HG03108 (cell line): ENCODE data around the gene EPPIN.
"Not testable (repeated sequence)": the region's sequence is repeated elsewhere in the genome, so short reads cannot be mapped to it uniquely, and the experiment has no call there.

Experiments used
- ATAC-seq: cut with Tn5 transposase; IDR thresholded peaks from one replicate; pipeline ENCODE4 v1.9.1; 2021; ENCODE audit warnings: moderate library complexity; ENCODE audit not compliant: unreplicated experiment

EPPIN gene

DNA sequence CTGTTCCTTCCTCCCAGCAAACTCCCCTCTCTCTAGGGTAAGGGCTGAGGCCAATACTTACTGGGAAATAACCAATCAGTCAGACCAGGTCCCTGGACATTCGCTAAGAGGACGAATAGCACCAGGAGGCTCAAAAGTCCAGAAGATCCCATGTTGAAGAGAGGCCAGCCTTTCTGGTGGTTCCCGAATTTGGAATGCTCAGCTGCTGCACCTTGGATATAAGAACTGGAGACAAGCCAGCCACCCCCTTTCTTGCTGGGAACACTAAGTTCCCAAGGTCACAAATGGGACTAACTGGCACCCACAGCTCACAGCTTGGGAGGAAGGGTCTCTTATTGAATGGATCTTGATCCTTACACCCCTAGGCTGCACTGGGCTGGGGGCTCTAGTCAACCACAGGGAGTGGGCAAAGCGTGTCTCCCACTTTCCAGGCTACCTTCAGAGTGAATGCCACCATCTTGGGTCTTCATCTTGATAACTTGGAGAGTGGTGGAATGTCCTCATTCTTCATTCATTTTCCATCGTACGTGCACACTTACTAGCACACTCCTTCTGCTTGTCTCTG lies at the start of gene EPPIN:
Gene EPPIN, minus strand, starts transcription at position 196 of the 565 bp plus-strand sequence. Its CDS starts 44 bp downstream, at position 152.
- no peak for ATAC-seq

DNA sequence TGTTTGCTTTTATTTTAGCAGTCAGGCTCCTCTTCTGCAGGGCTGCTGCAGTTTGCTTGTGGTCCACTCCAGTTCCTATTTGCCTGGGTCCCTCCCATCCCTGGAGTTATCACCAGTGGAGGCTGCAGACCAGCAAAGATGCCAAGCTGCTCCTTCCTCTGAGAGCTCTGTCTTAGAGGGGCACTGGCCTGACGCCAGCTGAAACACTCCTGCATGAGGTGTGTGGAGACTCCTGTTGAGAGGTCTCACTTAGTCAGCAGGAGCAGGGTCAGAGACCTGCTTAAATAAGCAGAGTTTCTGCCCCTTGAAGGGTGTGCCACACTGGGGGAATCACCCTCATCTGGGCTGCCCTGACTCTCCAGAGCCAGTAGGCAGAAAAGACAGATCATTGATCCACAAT lies 48.0 kb upstream of the EPPIN start:
- no peak for ATAC-seq

DNA sequence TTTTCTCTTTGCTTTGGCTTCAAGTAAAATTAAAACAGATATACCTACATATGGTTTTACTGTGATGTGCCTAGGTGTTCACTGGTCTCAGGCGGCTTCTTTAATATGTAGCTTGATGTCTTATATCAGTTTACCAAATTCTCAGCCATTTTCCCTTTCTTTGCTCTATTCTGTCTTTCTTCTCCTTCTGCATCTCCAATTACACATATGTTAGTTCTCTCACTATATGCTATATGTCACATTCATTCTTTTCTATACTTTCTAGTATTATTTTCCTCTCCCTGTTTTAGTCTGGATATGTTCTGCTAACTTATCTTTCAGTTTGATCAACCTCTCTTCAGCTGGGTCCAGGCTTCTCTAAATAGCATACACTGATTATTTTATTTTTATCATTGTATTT lies 46.3 kb upstream of the EPPIN start:
- ATAC-seq: no peak

DNA sequence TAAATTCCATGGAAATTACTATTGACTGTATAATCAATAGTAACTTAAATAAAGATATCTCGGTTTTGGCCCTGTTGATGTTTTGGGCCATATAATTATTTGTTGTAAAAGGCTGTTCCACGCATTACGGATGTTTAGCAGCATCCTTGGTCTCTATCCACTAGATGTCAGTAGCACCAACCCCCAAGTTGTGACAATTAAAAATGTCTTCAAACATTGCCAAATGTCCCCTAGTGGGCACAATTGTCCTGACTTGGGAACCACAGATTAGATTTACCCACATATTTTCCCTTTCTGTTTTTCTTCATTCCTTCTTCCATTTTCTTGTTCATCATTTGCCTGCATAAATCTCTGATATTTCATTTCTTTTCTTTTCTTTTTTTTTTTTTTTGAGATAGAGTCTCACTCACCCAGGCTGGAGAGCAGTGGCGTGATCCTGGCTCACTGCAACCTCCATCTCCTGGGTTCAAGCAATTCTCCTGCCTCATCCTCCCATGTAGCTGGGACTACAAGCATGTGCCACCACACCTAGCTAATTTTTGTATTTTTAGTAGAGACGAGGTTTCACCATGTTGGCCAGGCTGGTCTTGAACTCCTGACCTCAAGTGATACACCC lies 45.5 kb upstream of the EPPIN start:
- no peak for ATAC-seq

DNA sequence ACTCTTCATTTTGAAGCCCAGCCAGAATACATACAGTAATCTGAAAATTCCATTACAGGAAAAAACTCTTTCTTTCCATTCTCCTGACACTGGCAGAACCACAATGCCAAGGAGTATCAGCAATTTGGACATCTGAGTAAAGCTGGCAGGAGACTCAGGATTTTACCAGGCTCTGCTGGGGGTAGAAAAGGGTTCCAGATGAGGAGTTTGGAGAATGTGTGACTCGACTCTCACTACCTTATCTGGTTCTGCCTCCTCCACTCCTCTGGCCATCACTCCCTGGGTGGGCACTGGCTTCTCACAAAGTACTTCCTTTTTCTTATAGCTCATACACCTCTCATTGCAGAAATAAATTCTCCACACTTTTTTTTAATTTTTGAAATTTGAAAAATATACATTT lies 42.5 kb upstream of the EPPIN start:
- no peak for ATAC-seq

DNA sequence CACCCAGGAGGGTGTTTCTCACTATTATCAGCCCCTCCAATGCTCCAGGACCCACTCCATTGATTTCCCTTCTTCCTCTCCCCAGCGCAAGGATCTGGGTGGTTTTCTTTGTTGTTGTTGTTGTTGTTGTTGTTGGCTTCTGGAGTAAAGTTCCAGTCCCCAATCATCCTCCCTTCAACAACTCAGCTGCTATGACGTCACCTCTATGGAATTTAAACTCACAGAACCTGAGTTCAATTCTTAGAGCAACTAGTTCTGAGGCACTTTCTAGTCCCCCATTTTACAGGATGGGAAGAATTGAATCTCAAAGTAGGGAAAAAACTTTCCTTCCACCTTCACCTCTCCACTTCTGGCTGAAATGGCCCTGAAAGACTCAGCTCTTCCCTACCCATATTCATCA lies 41.6 kb upstream of the EPPIN start:
- no peak for ATAC-seq

DNA sequence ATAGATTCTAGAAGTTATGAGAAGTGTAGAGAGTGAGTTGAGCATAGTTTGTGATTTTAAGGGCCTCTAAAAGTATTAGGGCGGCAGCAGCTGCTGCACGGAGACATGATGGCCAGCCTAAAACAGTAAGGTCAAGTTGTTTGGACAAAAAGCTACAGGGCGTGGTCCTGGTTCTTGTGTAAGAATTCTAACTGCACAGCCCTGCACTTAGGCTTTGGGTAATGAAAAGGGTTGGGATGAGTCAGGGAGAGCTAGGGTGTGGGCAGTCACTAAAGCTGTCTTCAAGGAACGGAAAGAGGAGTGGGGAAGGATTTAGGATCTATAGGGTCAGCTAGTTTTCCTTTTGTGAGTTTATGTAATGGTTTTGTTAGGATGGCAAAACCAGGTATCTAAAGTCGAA lies 38.8 kb upstream of the EPPIN start:
- not testable (repeated sequence) for ATAC-seq

DNA sequence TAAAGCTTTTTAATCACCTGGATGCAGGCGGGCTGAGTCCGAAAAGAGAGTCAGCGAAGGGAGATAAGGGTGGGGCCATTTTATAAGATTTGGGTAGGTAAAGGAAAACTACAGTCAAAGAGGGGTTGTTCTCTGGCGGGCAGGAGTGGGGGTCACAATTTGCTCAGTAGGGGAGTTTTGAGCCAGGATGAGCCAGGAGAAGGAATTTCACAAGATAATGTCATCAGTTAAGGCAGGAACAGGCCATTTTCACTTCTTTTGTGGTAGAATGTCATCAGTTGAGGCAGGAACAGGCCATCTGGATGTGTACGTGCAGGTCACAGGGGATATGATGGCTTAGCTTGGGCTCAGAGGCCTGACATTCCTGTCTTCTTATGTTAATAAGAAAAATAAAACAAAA lies 37.1 kb upstream of the EPPIN start:
- not testable (repeated sequence) for ATAC-seq

DNA sequence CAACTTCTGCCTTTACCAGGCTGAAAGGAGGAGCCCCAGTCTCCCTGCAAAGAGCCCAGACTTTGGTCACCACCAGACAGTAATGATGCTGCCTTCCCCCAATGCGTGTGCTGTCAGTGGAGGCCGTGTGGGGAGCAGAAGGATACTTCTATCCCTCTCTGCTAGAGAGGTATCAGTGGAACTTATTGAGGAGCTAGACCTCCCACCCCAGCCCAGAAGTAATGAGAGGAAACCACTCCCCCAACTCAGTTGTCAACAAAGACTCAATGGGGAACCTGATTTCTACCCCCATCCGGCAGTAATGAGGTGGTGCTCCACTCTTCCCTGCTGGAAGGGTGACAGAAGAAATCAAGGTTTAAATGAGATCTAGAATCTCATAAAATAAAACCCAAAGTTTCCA lies 36.3 kb upstream of the EPPIN start:
- ATAC-seq: no peak

DNA sequence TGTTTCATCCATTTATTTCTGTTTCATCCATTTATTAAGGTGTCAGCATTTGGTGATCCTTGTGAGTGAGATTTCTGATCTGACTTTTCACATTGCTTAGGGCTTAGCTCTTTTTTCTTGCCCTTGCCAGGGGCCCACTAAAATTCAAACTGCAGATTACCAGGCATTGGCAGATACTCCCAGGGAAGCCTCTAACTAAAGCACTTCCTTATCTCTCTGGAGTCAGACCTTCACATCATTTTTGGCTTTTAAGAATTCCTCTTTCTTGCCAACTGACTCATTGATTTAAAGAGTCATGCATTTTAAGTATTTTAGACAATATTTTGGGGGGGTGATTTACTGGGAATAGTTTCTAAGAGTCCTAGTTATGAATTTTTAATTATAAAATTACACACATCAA lies 34.5 kb upstream of the EPPIN start:
- no peak for ATAC-seq

DNA sequence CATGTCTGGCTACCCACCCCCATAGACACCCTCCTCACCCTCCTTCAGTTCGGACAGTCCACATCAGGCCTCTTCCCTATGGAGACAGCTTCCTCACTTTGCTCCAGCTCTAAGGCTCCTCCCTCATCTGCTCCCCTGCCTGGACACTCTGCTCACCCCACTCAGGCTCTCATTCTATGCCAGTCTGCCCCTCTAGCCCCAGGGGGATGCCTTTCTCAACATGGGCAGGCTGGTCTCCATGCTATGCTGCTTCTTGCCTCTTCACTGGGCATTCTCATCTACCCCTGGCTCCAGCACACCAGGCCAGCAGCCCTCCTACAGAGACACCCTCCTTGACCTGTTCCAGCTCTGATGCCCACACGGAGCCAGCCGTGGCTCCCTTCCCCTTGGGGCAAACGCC lies 32.0 kb upstream of the EPPIN start, which contains the start of gene WFDC8:
Gene WFDC8, minus strand, starts transcription at position 101 of the 400 bp plus-strand sequence. Its CDS starts 37 bp downstream, at position 64.
- ATAC-seq: no peak

DNA sequence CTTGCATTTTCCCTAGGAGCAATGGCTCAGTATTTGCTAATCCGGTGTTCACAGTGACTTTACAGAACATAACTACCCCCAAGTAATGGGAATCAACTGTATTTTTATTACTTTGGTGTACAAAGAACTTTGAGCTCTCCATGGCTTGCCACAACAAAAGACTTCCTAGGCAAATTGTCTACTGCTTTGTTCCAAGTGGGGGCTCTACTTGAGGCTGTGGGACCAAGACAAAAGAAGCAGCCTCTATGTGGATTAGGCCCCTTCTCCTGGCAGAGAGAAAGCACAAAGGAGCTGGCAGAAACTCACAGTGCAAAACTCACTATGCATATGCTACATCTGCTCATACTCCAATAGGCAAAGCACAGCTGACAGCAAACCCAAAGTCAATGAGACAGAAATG lies 31.0 kb upstream of the EPPIN start:
- no peak for ATAC-seq

DNA sequence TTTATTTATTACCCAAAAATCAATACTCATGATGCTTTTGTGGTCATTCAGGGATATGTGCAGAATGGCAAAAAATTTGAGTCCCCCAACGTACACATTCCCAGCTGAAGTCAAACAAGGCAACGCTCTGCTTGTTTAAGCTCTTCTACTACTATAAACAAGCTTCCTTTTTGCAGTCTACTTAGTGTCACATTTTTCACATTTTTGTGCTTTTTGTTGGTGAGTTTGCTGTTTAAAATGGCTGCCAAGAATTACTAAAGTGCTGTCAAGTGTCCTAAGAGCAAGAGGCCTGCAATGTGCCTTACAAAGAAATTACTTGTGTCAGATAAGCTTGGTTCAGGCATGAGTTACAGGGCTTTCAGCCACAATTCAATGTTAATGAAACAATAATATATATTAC lies 29.8 kb upstream of the EPPIN start:
- no peak for ATAC-seq

DNA sequence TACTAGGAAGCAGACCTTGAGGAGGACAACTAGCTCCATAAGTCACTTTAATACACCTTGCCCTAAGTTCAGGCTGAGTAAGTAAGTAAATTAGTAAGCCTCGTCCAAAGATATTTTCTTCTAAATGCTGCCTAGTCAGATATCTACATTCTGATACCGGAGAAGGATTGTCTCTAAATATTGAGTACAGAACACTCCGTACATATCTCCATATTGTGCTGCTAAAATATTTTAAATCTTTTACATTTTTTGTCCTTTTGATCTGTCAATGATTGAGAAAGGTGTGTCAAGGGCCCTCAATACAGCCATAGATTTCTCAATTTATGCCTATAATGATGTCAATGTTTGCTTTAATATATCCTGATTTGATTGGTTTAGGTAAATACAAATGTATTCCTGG lies 28.7 kb upstream of the EPPIN start:
- ATAC-seq: no peak

DNA sequence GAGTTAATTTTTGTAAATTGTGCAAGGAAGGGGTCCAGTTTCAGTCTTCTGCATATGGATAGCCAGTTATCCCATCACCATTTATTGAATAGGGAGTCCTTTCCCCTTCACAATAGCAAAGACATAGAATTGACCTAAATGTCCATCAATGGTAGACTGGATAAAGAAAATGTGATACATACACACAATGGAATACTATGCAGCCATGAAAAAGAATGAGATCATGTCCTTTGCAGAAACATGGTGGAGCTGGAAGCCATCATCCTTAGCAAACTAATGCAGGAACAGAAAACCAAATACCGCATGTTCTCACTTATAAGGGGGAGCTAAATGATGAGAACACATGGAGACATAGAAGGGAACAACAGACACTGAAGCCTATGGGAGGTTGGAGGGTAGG lies 22.4 kb upstream of the EPPIN start:
- ATAC-seq: not testable (repeated sequence)

DNA sequence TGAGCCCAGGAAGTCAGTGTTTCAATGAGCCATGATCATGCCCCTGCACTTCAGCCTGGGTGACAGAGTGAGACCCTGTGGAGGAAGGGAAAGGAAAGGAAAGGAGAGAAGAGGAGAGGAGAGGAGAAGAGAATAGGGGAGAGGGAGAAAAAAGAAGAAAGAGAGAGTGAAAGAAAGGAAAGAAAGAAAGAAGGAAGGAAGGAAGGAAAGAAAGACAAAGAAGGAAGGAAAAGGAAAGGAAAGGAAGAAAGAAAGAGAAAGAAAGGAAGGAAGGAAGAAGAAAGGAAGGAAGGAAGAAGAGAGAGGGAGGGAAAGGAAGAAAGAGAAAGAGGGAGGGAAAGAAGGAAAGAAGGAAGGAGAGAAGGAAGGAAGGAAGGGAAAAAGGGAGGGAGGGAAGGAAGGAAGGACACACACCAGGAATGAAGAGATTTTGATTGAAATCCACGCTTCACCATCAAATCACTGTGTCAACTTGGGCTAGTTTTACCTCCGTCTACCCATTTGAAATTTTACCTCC lies 17.6 kb upstream of the EPPIN start:
- no peak for ATAC-seq

DNA sequence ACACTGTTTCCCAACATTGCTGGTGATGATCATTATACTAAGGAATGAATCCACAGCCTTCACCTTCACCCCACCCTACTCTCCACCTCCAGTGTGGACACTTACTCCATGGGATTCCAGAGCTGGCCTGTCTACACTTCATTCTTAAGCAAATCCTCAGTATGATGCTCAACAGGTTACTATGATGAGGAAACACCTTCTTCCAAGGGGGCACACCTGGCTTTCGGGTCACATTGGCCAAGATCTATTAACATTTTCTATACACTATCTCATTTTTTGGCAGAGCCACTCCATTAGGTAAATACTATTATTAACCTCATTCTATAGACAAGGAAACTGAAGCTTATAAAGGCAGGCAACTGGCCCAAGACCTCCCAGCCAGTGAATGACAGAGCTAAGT lies 8.0 kb upstream of the EPPIN start:
- ATAC-seq: no peak

DNA sequence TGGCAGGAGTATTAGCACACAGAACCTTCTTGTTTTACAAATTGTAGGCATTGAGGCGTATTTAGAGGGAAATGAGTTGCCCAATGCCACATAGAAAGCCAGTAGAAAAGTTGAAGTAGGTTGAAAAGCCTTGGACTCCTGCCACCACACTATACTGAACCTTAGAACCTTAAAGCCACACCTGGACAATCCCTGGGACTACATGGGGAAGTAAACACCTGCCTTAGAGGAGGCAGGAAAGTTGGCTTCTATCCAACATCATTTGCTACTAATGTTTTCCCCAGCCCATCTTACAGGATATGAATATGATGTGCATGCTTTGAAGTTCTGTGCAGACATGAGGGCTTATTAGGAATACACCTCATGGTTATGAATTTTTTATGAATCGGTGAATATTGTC lies 5.3 kb upstream of the EPPIN start:
- no peak for ATAC-seq

DNA sequence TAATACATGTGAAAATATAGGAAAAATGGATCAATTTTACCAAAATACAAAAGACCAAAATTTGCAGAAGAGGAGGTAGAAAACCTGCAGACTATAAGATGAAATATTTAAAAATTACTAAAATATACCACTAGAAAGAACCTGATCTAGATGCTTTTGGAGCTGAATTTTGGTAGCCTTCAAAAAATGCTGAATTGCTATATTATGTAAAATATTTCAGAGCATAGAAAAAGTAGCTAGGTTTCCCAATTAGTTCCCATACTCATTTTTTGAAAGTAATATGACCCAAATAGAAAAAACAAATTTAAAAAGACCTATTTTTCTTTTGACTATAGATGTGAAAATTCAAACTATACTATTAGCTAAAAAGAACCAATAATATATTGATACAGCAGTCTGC lies 3.6 kb upstream of the EPPIN start:
- ATAC-seq: no peak

DNA sequence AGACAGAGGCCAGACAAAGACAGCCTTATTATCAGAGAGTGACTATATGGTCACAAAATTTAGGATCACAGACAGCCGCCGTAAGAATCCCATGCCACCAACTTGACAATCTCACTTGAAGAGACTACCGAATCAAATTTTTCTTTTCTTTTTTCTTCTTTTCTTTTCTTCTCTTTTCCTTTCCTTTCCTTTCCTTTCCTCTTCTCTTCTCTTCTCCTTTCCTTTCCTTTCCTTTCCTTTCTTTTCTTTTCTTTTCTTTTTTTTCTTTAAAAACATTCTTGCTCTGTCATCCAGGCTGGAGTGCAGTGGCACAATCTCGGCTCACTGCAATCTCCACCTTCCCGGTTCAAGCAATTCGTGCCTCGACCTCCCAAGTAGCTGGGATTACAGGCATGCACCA lies 1.2 kb upstream of the EPPIN start:
- no peak for ATAC-seq

DNA sequence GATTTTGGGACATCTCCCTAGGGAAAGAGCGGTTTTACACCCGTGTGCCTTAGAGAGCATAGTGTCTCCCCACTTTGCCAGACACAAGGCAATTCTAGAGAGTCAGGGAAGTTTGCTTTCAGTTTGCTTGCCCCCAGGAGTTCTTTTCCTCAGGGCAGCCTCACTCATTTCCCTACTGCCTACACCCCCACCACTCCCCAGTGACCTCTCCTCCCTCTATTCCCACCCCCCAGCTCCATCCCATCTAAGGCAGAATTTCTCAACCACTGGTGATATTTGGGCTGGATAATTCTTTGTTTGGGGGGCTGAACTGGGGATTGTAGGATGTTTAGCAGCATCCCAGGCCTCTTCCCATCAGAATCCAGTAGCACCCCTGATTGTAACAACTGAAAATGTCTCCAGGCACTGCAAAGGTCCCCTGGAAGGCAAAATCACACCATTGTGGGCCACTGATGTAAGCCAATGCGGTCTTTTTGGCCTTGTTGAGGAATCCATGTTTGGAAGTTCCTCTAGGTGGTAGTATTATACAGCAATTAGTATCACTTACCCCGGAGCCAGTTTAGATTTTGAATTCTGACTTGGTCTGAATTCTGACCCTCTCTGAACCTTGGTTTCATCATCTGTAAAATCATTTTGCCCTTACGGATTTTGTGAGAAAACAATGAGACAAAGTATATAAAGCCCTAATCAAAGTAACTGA lies 1.3 kb downstream of the EPPIN start:
- no peak for ATAC-seq

DNA sequence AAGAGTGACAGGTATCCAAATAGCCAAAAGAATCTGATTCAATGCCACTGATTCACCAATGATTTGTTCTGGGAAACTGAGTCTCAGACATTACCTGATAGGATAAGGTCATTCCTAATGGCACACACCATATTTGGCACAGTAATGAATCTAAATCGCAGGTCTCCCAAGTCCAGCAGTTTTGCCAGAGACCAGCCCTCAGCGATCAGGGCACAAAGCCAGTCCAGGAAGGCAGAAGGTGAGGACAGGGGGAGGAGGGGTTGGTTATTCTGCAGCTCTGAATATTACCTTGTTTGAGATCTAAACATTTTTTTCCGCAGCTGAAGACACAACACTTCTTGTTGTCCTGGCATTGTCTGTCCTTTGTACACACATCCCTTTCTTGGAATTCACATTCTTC lies 1.9 kb downstream of the EPPIN start:
- no peak for ATAC-seq
